Endothelial cell of umbilical vein (primary cell): Measurements from ENCODE around the gene C16orf74. TPM values are rescaled to one million over a fixed set of nuclear protein-coding genes. Genes with fewer than 3 reads are reported as not detected.

Experiments used
- BruUV-seq: library from RNA; stranded (reverse); fragments of 400-500 nt; replicated peaks from 2 replicates; lab custom pipeline; 2021; lab: Mats Ljungman, UMichigan
- CTCF ChIA-PET: fragments of 300-600, 350-600 bp; sonication (Branson Sonifier 250); formaldehyde crosslinking; loops from one replicate; lab custom pipeline; 2021; ENCODE audit warnings: antibody characterized with exemption, inconsistent platforms; lab: Charles Lee
- POLR2A ChIA-PET: fragments of 300-600, 350-600 bp; sonication (Branson Sonifier 250); formaldehyde crosslinking; loops from one replicate; lab custom pipeline; 2021; ENCODE audit warnings: antibody characterized with exemption, inconsistent platforms; lab: Charles Lee
- DNase-seq: peaks from one replicate; pipeline ENCODE4 v3.0.0-alpha.2; 2011; ENCODE audit warnings: low read depth, low spot score
- FAIRE-seq: peaks from 2 replicates; lab custom pipeline; 2011; peaks lifted over from hg19 to GRCh38; lab: Jason Lieb, UNC
- H2AFZ ChIP-seq: 2 replicates; pipeline ENCODE4 v1.6.0; 2012; ENCODE audit warnings: low read depth, low read length, control low read depth, inconsistent platforms
- H3K27ac ChIP-seq: 2 replicates; pipeline ENCODE4 v1.5.1; 2011; ENCODE audit warnings: low read depth, mild to moderate bottlenecking, control low read depth, low read length, moderate library complexity; ENCODE audit not compliant: insufficient read depth
- H3K27me3 ChIP-seq, 2 experiments: 2 replicates each; pipeline versions ENCODE4 v1.6.0 to v1.6.1; 2011; ENCODE audit warnings: low read length in 2 of 2, mixed read lengths in 1 of 2; ENCODE audit not compliant: control insufficient read depth in 2 of 2, insufficient read depth in 2 of 2
- H3K36me3 ChIP-seq, 2 experiments: 2 replicates in 1 of 2; 3 replicates in 1 of 2; pipeline ENCODE4 v1.5.1; 2011; ENCODE audit warnings: low read length in 2 of 2, mild to moderate bottlenecking in 1 of 2, moderate library complexity in 1 of 2; ENCODE audit not compliant: control insufficient read depth in 2 of 2, insufficient read depth in 2 of 2; ENCODE audit errors: extremely low read depth in 1 of 2
- H3K4me1 ChIP-seq: 3 replicates; pipeline ENCODE4 v1.5.1; 2011; ENCODE audit warnings: mild to moderate bottlenecking, low read length; ENCODE audit not compliant: control insufficient read depth, insufficient read depth; ENCODE audit errors: extremely low read depth
- H3K4me2 ChIP-seq: 2 replicates; pipeline ENCODE4 v1.6.1; 2011; ENCODE audit warnings: low read length, control low read depth, mixed read lengths; ENCODE audit not compliant: insufficient read depth
- H3K4me3 ChIP-seq, 3 experiments: fragments of 200-600 bp in 1 of 3; sonication (generic), shearing (Covaris generic) in 1 of 3; replicated peaks in 1 of 3; 2 replicates each; pipeline ENCODE4 v1.5.1; 2011 to 2016; ENCODE audit warnings: control low read depth in 3 of 3, low read length in 3 of 3, mild to moderate bottlenecking in 2 of 3, inconsistent platforms in 1 of 3, low read depth in 1 of 3, moderate library complexity in 1 of 3; ENCODE audit not compliant: insufficient read depth in 1 of 3
- H3K79me2 ChIP-seq: 2 replicates; pipeline ENCODE4 v1.6.0; 2012; ENCODE audit warnings: low read length, inconsistent platforms; ENCODE audit not compliant: control insufficient read depth, insufficient read depth
- H3K9ac ChIP-seq: replicated peaks from 2 replicates; pipeline ENCODE3; 2011; ENCODE audit warnings: low read length, control low read depth; ENCODE audit not compliant: insufficient read depth; ENCODE audit errors: extremely low read depth
- H3K9me1 ChIP-seq: replicated peaks from 3 replicates; pipeline ENCODE4 v1.6.0; 2011; ENCODE audit warnings: mild to moderate bottlenecking, low read length; ENCODE audit not compliant: control insufficient read depth, insufficient read depth; ENCODE audit errors: extremely low read depth
- H3K9me3 ChIP-seq: replicated peaks from 2 replicates; pipeline ENCODE4 v1.5.1; 2012; ENCODE audit warnings: low read length, inconsistent platforms; ENCODE audit not compliant: control insufficient read depth, insufficient read depth
- H4K20me1 ChIP-seq: replicated peaks from 2 replicates; pipeline ENCODE3; 2011; ENCODE audit warnings: mild to moderate bottlenecking, low read length; ENCODE audit not compliant: control insufficient read depth, insufficient read depth; ENCODE audit errors: extremely low read depth
- EZH2 ChIP-seq: IDR thresholded peaks from 2 replicates; pipeline ENCODE4 v1.6.1; 2012; ENCODE audit warnings: borderline replicate concordance, low read depth, mild to moderate bottlenecking, moderate library complexity, low read length, inconsistent platforms; ENCODE audit not compliant: severe bottlenecking
- FOS ChIP-seq: IDR thresholded peaks from 2 replicates; pipeline ENCODE4 v1.6.1; 2011; ENCODE audit warnings: mild to moderate bottlenecking, low read length, moderate library complexity, borderline replicate concordance; ENCODE audit not compliant: insufficient read depth
- GATA2 ChIP-seq: IDR thresholded peaks from 2 replicates; pipeline ENCODE4 v1.7.0; 2011; ENCODE audit warnings: low read depth, mild to moderate bottlenecking, moderate library complexity, mixed read lengths, low read length; ENCODE audit not compliant: insufficient read length, insufficient read depth
- JUN ChIP-seq: IDR thresholded peaks from 2 replicates; pipeline ENCODE4 v1.6.1; 2011; ENCODE audit warnings: borderline replicate concordance, low read depth; ENCODE audit not compliant: insufficient read length, insufficient read depth
- MAX ChIP-seq: IDR thresholded peaks from 2 replicates; pipeline ENCODE4 v1.6.1; 2011; ENCODE audit not compliant: insufficient read depth, insufficient read length
- POLR2A ChIP-seq: IDR thresholded peaks from 2 replicates; pipeline ENCODE4 v1.6.1; 2012; ENCODE audit warnings: low read depth, mild to moderate bottlenecking, control low read depth, low read length
- POLR2AphosphoS5 ChIP-seq: IDR thresholded peaks from 2 replicates; pipeline ENCODE4 v1.6.1; 2012; ENCODE audit warnings: low read depth, mild to moderate bottlenecking, control low read depth, low read length, moderate library complexity; ENCODE audit not compliant: insufficient read depth
- dilution Hi-C: fragments of 300-500 bp; cut with MboI; formaldehyde crosslinking; loops from one replicate; pipeline ENCODE4 v1.15.0; 2019; ENCODE audit warnings: low sequenced_read_pairs; ENCODE audit not compliant: extremely low pct_ligation_motif_present
- intact Hi-C: fragments of 100-400 bp; cut with micrococcal nuclease; formaldehyde crosslinking; loops from one replicate; pipeline ENCODE4 v1.10.0; 2022
- polyA plus RNA-seq, 4 experiments: library from polyadenylated mRNA; depleted of rRNA in 3 of 4; stranded (reverse) in 3 of 4; unstranded in 1 of 4; fragments of >200 nt; gene quantifications; 2 replicates each; pipeline versions ENCODE4 v1.2.1 to v1.2.3, GENCODE V29; 2011 to 2012; ENCODE audit warnings: missing spikeins in 1 of 4
- total RNA-seq: library from RNA; stranded (reverse); gene quantifications from 2 replicates; pipeline ENCODE4 v1.2.3, GENCODE V29; 2021
- TF ChIP-seq, protein P1 (sequence below), 2 donors: IDR thresholded peaks; 1 replicate in 1 of 2; 2 replicates in 1 of 2; pipeline ENCODE4 v1.5.1; 2011; ENCODE audit warnings: low read length in 2 of 2, mild to moderate bottlenecking in 2 of 2, moderate library complexity in 2 of 2, control low read depth in 1 of 2, inconsistent platforms in 1 of 2, low read depth in 1 of 2; ENCODE audit not compliant: insufficient read depth in 1 of 2; ENCODE audit errors: extremely low read depth in 1 of 2

The C16orf74 gene
- total and polyA plus RNA-seq, 2 donors (not counting 3 experiments of a cell fraction or from before 2014, with no cell fraction given): 12.1 to 38.7 TPM

GRCh38 chr16:85765211-85765610 is 14.3 kb upstream of the C16orf74 start:
- Histone ChIP-seq H3K4me1 (peaks cover 9% of the 10 kb centered on the region), H3K9me1 (no peaks in the 10 kb centered on the region), H3K9ac (no peak overlapping the region), H3K4me3 (no peak overlapping the region), H4K20me1 (no peaks in the 10 kb centered on the region), H3K27me3 (no peaks in the 10 kb centered on the region), H2AFZ (no peak overlapping the region), H3K27ac (no peak overlapping the region), H3K36me3 (no peaks in the 10 kb centered on the region), H3K79me2 (no peaks in the 10 kb centered on the region), H3K9me3 (no peaks in the 10 kb centered on the region), H3K4me2 (no peak overlapping the region)
- POLR2A ChIA-PET: no interaction called here
- CTCF ChIA-PET: no interaction called here
- DNase-seq: no peak
- BruUV-seq: no TSS peak
- no peak for TF ChIP-seq POLR2AphosphoS5
- no peak for TF ChIP-seq GATA2
- TF ChIP-seq EZH2: no peak
- no peak for FAIRE-seq
- intact Hi-C loops: no loop called here
- dilution Hi-C loops: no loop called here

DNA sequence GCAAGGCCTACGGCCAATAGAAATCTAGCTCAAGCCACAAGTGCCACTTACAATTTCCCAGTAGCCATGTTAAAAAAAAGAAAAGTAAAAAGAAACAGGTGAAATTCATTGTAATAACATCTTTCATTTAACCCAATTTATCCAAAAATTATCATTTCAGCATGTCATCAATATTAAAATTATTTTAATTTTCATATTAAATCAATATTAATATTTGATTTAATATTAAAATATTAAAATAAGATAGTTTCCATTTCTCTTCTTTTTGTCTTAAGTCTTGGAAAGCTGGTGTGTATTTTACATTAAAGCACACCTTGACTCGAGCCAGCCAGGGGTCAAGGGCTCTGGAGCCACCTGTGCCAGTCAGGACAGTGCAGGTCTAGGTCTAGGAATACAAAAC is 12.7 kb upstream of the C16orf74 start:
- no TSS peak for BruUV-seq
- intact Hi-C loops (no loop called here), dilution Hi-C loops (no loop called here)
- Histone ChIP-seq H3K4me1 (peaks cover 9% of the 10 kb centered on the region), H3K27me3 (no peaks in the 10 kb centered on the region), H2AFZ (no peak overlapping the region), H3K27ac (no peak overlapping the region), H3K4me3 (no peak overlapping the region), H4K20me1 (no peaks in the 10 kb centered on the region), H3K9me3 (no peaks in the 10 kb centered on the region), H3K9ac (no peak overlapping the region), H3K79me2 (no peaks in the 10 kb centered on the region), H3K36me3 (no peaks in the 10 kb centered on the region), H3K9me1 (no peaks in the 10 kb centered on the region), H3K4me2 (no peak overlapping the region)
- DNase-seq (no peak), FAIRE-seq (no peak)
- POLR2A ChIA-PET: no interaction called here
- TF ChIP-seq POLR2A (no peak), POLR2AphosphoS5 (no peak), MAX (no peak), GATA2 (no peak), FOS (no peak), JUN (no peak)
- TF ChIP-seq, protein P1, sequence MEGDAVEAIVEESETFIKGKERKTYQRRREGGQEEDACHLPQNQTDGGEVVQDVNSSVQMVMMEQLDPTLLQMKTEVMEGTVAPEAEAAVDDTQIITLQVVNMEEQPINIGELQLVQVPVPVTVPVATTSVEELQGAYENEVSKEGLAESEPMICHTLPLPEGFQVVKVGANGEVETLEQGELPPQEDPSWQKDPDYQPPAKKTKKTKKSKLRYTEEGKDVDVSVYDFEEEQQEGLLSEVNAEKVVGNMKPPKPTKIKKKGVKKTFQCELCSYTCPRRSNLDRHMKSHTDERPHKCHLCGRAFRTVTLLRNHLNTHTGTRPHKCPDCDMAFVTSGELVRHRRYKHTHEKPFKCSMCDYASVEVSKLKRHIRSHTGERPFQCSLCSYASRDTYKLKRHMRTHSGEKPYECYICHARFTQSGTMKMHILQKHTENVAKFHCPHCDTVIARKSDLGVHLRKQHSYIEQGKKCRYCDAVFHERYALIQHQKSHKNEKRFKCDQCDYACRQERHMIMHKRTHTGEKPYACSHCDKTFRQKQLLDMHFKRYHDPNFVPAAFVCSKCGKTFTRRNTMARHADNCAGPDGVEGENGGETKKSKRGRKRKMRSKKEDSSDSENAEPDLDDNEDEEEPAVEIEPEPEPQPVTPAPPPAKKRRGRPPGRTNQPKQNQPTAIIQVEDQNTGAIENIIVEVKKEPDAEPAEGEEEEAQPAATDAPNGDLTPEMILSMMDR (IDR thresholded peaks at IDR 0.05; ENCODE audit: extremely low read depth in 1 of 2, insufficient read depth in 1 of 2, low read depth in 1 of 2, low read length in 2 of 2): no peak
- CTCF ChIA-PET: interaction anchor here (1.0 kb wide), 1 partner anchor 11 kb away, joined by 3 read pairs; no protein-coding TSS in a partner anchor
